ENCODE data around the gene ATXN7L1.

- no peak for TF ChIP-seq TAF1 (IDR thresholded peaks at IDR 0.05; ENCODE audit: borderline replicate concordance, low read depth, low read length)
- no peak for TF ChIP-seq POLR2A (IDR thresholded peaks at IDR 0.05; ENCODE audit: low read depth, low read length)
- TF ChIP-seq POLR2AphosphoS5 (IDR thresholded peaks at IDR 0.05; ENCODE audit: low read depth, low read length) = no peak
Observed at GRCh38 chr7:105906695-105907094, 30.3 kb upstream of the ATXN7L1 start.
